PC-9 (cell line): Measurements from ENCODE around the gene SOX5.

ENCODE experiments used
- CTCF ChIP-seq: fragments of 200-600 bp; sonication (generic); conservative IDR thresholded peaks from 2 replicates; pipeline ENCODE4 v1.6.1; 2017; ENCODE audit warnings: mixed run types, antibody characterized with exemption, mild to moderate bottlenecking, moderate library complexity
- EZH2 ChIP-seq: fragments of 200-600 bp; sonication (generic); IDR thresholded peaks from 2 replicates; pipeline ENCODE4 v1.8.0; 2017; ENCODE audit warnings: antibody characterized with exemption, low read depth

GRCh38 chr12:23889069-23889440 lies 60.4 kb downstream of the SOX5 start:
- TF ChIP-seq CTCF: no peak
- TF ChIP-seq EZH2: no peak
